Mesendoderm (in vitro differentiated cells): ENCODE results near the gene GMPPA. TPM values are rescaled to one million over a fixed set of nuclear protein-coding genes. Genes with fewer than 3 reads are reported as not detected.

Source experiments
- small RNA-seq: library from polyadenylated mRNA; stranded (forward); fragments of <200 nt; extraction: miRNeasy Mini kit (QIAGEN cat#:217004); gene quantifications from one replicate; pipeline ENCODE3, GENCODE V24; 2013; ENCODE audit not compliant: insufficient read depth

The GMPPA gene

Small RNA genes within 50 kb of the gene (small RNA-seq; reads per million reads assigned to genes)
- not detected for gene MIR3132
